Measurements from ENCODE around the gene PODNL1.

Gene PODNL1

DNA sequence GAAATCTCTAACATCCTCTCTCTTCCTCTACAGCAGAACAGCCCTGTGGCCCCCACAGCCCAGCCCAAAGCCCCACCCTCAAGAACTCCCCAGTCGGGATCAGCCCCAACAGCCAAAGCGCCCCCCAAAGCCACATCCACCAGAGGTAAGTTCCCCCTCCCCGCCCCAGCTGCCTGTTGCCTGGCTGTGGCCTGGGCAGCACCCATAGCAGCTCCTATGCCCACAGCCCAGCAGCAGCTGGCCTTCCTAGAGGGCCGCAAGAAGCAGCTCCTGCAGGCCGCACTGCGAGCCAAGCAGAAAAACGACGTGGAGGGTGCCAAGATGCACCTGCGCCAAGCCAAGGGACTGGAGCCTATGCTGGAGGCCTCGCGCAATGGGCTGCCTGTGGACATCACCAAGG is 17.7 kb downstream of the PODNL1 start:
- Histone ChIP-seq H2BK12ac (ENCODE audit: low read length) (no peak overlapping the region), H3K9ac (ENCODE audit: low read depth, low read length, poor library complexity) (no peak overlapping the region), H3K27ac (replicated peaks; ENCODE audit: low read length) (no peak overlapping the region), H2AK5ac (ENCODE audit: low read depth, low read length) (no peak overlapping the region), H3K18ac (ENCODE audit: low read length) (no peak overlapping the region), H2BK120ac (ENCODE audit: low read depth, low read length) (no peak overlapping the region), H3K36me3 (replicated peaks in 1 of 2; ENCODE audit: control insufficient read depth in 2 of 2, insufficient read depth in 2 of 2, low read length in 2 of 2) (peaks cover 43 to 83% of the 10 kb centered on the region in 2 donors), H4K91ac (ENCODE audit: low read depth, low read length, poor library complexity) (no peak overlapping the region), H3K9me3 (replicated peaks in 1 of 2; ENCODE audit: control insufficient read depth in 2 of 2, insufficient read depth in 1 of 2, low read depth in 1 of 2, low read length in 2 of 2) (peaks cover 7 to 12% of the 10 kb centered on the region in 2 donors), H4K8ac (ENCODE audit: low read depth, low read length) (no peak overlapping the region), H2BK5ac (ENCODE audit: low read length) (no peak overlapping the region), H3K4me2 (ENCODE audit: insufficient read depth, low read length, poor library complexity, severe bottlenecking) (no peak overlapping the region), H3K23ac (ENCODE audit: low read depth, low read length, poor library complexity) (peak overlapping the region; percentile 32), H2BK15ac (ENCODE audit: low read length) (no peak overlapping the region), H3K4me1 (ENCODE audit: control insufficient read depth in 2 of 2, insufficient read depth in 1 of 2, low read depth in 1 of 2, low read length in 2 of 2) (no peaks in the 10 kb centered on the region), H3K4ac (ENCODE audit: low read length) (no peak overlapping the region), H3K79me1 (ENCODE audit: low read depth, low read length) (peaks cover 2% of the 10 kb centered on the region), H3K14ac (ENCODE audit: low read length) (no peak overlapping the region), H3K4me3 (ENCODE audit: low read length in 2 of 2) (no peak overlapping the region), H2AFZ (ENCODE audit: low read length) (peak overlapping the region; percentile 45), H3K27me3 (ENCODE audit: control insufficient read depth in 3 of 3, insufficient read depth in 3 of 3, low read depth in 1 of 3, low read length in 3 of 3) (no peaks in the 10 kb centered on the region)
- no peak for DNase-seq (ENCODE audit: low spot score)
- WGBS, 2 donors (ENCODE audit: extremely low coverage in 2 of 2, insufficient read length in 2 of 2, insufficient replicate concordance in 1 of 2): no CpG with 5 or more reads among the region's 11 CpGs

DNA sequence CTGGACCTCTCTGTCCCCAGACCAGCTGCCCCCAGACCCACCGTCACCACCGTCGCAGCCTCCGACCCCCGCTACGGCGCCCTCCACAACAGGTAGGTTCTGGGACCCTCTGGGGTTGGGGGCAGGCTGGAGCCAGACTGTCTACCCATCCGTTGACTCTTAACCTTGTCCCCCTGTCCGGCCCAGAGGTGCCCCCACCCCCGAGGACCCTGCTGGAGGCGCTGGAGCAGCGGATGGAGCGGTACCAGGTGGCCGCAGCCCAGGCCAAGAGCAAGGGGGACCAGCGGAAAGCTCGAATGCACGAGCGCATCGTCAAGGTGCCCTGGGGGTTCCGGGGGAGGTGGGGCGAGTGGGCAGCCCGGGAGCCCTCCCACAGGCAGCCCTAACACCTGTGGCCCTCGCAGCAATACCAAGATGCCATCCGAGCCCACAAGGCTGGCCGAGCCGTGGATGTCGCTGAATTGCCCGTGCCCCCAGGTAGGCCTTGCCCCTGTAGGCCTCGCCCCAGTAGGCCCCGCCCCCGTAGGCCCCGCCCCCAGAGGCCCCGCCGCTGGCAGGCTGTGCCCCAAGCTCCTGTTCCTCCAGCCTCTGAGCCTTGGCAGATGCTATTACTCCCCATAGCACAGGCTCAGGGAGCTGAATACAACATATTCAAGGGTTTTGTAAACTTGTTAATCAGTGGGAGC is 19.3 kb downstream of the PODNL1 start:
- H3K18ac ChIP-seq (ENCODE audit: low read length): no peak overlapping the region
- H2BK120ac ChIP-seq (ENCODE audit: low read depth, low read length): no peak overlapping the region
- H4K8ac ChIP-seq (ENCODE audit: low read depth, low read length): no peak overlapping the region
- peaks cover 2% of the 10 kb centered on the region for H3K79me1 ChIP-seq (ENCODE audit: low read depth, low read length)
- no peak overlapping the region for H3K4me3 ChIP-seq (ENCODE audit: low read length in 2 of 2)
- no CpG with 5 or more reads among the region's 34 CpGs for WGBS, 2 donors (ENCODE audit: extremely low coverage in 2 of 2, insufficient read length in 2 of 2, insufficient replicate concordance in 1 of 2)
- H3K4me1 ChIP-seq (ENCODE audit: control insufficient read depth in 2 of 2, insufficient read depth in 1 of 2, low read depth in 1 of 2, low read length in 2 of 2): no peaks in the 10 kb centered on the region
- no peak overlapping the region for H2AK5ac ChIP-seq (ENCODE audit: low read depth, low read length)
- H2BK15ac ChIP-seq (ENCODE audit: low read length): no peak overlapping the region
- H3K36me3 ChIP-seq (replicated peaks in 1 of 2; ENCODE audit: control insufficient read depth in 2 of 2, insufficient read depth in 2 of 2, low read length in 2 of 2): peaks cover 40 to 81% of the 10 kb centered on the region in 2 donors
- no peak overlapping the region for H3K27ac ChIP-seq (replicated peaks; ENCODE audit: low read length)
- H3K9ac ChIP-seq (ENCODE audit: low read depth, low read length, poor library complexity): peak overlapping the region; percentile 21
- no peak overlapping the region for H2BK12ac ChIP-seq (ENCODE audit: low read length)
- peak overlapping the region; percentile 39 for H2BK5ac ChIP-seq (ENCODE audit: low read length)
- H4K91ac ChIP-seq (ENCODE audit: low read depth, low read length, poor library complexity): no peak overlapping the region
- DNase-seq (ENCODE audit: low spot score): no peak
- H3K27me3 ChIP-seq (ENCODE audit: control insufficient read depth in 3 of 3, insufficient read depth in 3 of 3, low read depth in 1 of 3, low read length in 3 of 3): no peaks in the 10 kb centered on the region
- H3K9me3 ChIP-seq (replicated peaks in 1 of 2; ENCODE audit: control insufficient read depth in 2 of 2, insufficient read depth in 1 of 2, low read depth in 1 of 2, low read length in 2 of 2): peaks cover 7 to 12% of the 10 kb centered on the region in 2 donors
- H3K23ac ChIP-seq (ENCODE audit: low read depth, low read length, poor library complexity): peak overlapping the region; percentile 43
- no peak overlapping the region for H2AFZ ChIP-seq (ENCODE audit: low read length)
- no peak overlapping the region for H3K4me2 ChIP-seq (ENCODE audit: insufficient read depth, low read length, poor library complexity, severe bottlenecking)
- H3K4ac ChIP-seq (ENCODE audit: low read length): no peak overlapping the region
- H3K14ac ChIP-seq (ENCODE audit: low read length): no peak overlapping the region

DNA sequence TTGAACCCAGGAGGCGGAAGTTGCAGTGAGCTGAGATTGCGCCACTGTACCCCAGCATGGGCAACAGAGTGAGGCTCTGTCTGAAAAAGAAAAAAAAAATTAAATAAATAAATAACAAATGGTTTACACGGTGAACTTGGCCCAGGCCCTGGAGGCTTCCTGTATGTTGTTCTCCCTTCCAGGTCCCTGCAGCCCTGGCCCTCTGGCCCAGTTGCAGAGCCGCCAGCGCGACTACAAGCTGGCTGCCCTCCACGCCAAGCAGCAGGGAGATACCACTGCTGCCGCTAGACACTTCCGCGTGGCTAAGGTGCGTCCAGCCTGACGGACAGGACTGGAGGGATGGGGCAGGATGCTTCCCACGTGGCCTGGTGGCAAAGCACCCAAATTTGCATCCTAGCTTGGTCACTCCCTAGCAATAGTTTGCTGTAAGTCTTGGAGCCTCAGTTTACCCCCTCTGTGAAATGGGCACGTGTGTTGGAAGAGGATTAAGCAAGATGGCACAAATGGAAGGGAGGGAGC is 20.3 kb downstream of the PODNL1 start:
- H2BK120ac ChIP-seq (ENCODE audit: low read depth, low read length): no peak overlapping the region
- H2BK15ac ChIP-seq (ENCODE audit: low read length): no peak overlapping the region
- WGBS, 2 donors (ENCODE audit: extremely low coverage in 2 of 2, insufficient read length in 2 of 2, insufficient replicate concordance in 1 of 2): no CpG with 5 or more reads among the region's 14 CpGs

DNA sequence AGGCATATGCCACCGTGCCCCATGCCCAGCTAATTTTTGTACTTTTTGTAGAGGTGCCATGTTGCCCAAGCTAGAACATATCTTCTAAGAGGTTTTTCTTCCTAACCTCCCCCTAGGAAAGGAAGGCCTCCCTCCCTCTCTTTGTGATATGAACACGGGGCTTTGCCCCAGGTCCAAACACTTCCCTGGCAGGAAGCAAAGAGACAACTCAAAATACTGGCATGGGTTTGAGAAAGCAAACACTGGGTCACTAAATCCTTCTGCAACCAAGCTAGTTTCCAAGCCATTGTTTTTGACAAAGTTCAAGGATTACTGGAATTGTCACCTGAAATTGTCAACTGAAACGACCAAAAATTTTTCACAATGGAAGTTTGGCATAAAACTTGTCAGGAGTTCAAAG is 23.4 kb downstream of the PODNL1 start:
- Histone ChIP-seq H3K4ac (ENCODE audit: low read length) (no peak overlapping the region), H3K27me3 (ENCODE audit: control insufficient read depth in 3 of 3, insufficient read depth in 3 of 3, low read depth in 1 of 3, low read length in 3 of 3) (no peaks in the 10 kb centered on the region), H2BK5ac (ENCODE audit: low read length) (no peak overlapping the region), H2AK5ac (ENCODE audit: low read depth, low read length) (no peak overlapping the region), H3K9me3 (replicated peaks in 1 of 2; ENCODE audit: control insufficient read depth in 2 of 2, insufficient read depth in 1 of 2, low read depth in 1 of 2, low read length in 2 of 2) (peaks cover 0 to 2% of the 10 kb centered on the region in 2 donors), H4K91ac (ENCODE audit: low read depth, low read length, poor library complexity) (no peak overlapping the region), H2BK120ac (ENCODE audit: low read depth, low read length) (no peak overlapping the region), H3K4me2 (ENCODE audit: insufficient read depth, low read length, poor library complexity, severe bottlenecking) (no peak overlapping the region), H3K23ac (ENCODE audit: low read depth, low read length, poor library complexity) (no peak overlapping the region), H2AFZ (ENCODE audit: low read length) (no peak overlapping the region), H3K14ac (ENCODE audit: low read length) (no peak overlapping the region), H4K8ac (ENCODE audit: low read depth, low read length) (no peak overlapping the region), H3K36me3 (replicated peaks in 1 of 2; ENCODE audit: control insufficient read depth in 2 of 2, insufficient read depth in 2 of 2, low read length in 2 of 2) (peaks cover 30 to 75% of the 10 kb centered on the region in 2 donors), H3K4me3 (ENCODE audit: low read length in 2 of 2) (no peak overlapping the region), H3K27ac (replicated peaks; ENCODE audit: low read length) (no peak overlapping the region), H2BK15ac (ENCODE audit: low read length) (no peak overlapping the region), H3K9ac (ENCODE audit: low read depth, low read length, poor library complexity) (no peak overlapping the region), H3K18ac (ENCODE audit: low read length) (no peak overlapping the region), H2BK12ac (ENCODE audit: low read length) (no peak overlapping the region), H3K79me1 (ENCODE audit: low read depth, low read length) (peaks cover 3% of the 10 kb centered on the region), H3K4me1 (ENCODE audit: control insufficient read depth in 2 of 2, insufficient read depth in 1 of 2, low read depth in 1 of 2, low read length in 2 of 2) (no peaks in the 10 kb centered on the region)
- WGBS, 2 donors (ENCODE audit: extremely low coverage in 2 of 2, insufficient read length in 2 of 2, insufficient replicate concordance in 1 of 2): no CpG with 5 or more reads among the region's 3 CpGs
- DNase-seq (ENCODE audit: low spot score): no peak

More for the DNA sequence above, 20.3 kb downstream of the PODNL1 start:
- H3K9ac ChIP-seq (ENCODE audit: low read depth, low read length, poor library complexity): peak overlapping the region; percentile 50
- H3K4me1 ChIP-seq (ENCODE audit: control insufficient read depth in 2 of 2, insufficient read depth in 1 of 2, low read depth in 1 of 2, low read length in 2 of 2): no peaks in the 10 kb centered on the region
- H3K9me3 ChIP-seq (replicated peaks in 1 of 2; ENCODE audit: control insufficient read depth in 2 of 2, insufficient read depth in 1 of 2, low read depth in 1 of 2, low read length in 2 of 2): peaks cover 7 to 12% of the 10 kb centered on the region in 2 donors
- no peak overlapping the region for H3K18ac ChIP-seq (ENCODE audit: low read length)
- no peak overlapping the region for H3K4ac ChIP-seq (ENCODE audit: low read length)
- no peak overlapping the region for H2BK12ac ChIP-seq (ENCODE audit: low read length)
- no peak overlapping the region for H2BK5ac ChIP-seq (ENCODE audit: low read length)
- H3K79me1 ChIP-seq (ENCODE audit: low read depth, low read length): peaks cover 1% of the 10 kb centered on the region
- H3K4me2 ChIP-seq (ENCODE audit: insufficient read depth, low read length, poor library complexity, severe bottlenecking): no peak overlapping the region
- peak overlapping the region; percentile 22 for H3K23ac ChIP-seq (ENCODE audit: low read depth, low read length, poor library complexity)
- no peak for DNase-seq (ENCODE audit: low spot score)
- H3K27me3 ChIP-seq (ENCODE audit: control insufficient read depth in 3 of 3, insufficient read depth in 3 of 3, low read depth in 1 of 3, low read length in 3 of 3): no peaks in the 10 kb centered on the region
- no peak overlapping the region for H2AK5ac ChIP-seq (ENCODE audit: low read depth, low read length)
- peak overlapping the region in 1 of 2 donors; percentile 70 for H3K4me3 ChIP-seq (ENCODE audit: low read length in 2 of 2)
- no peak overlapping the region for H4K91ac ChIP-seq (ENCODE audit: low read depth, low read length, poor library complexity)
- H3K36me3 ChIP-seq (replicated peaks in 1 of 2; ENCODE audit: control insufficient read depth in 2 of 2, insufficient read depth in 2 of 2, low read length in 2 of 2): peaks cover 37 to 81% of the 10 kb centered on the region in 2 donors
- H3K27ac ChIP-seq (replicated peaks; ENCODE audit: low read length): no peak overlapping the region
- H4K8ac ChIP-seq (ENCODE audit: low read depth, low read length): no peak overlapping the region
- H2AFZ ChIP-seq (ENCODE audit: low read length): no peak overlapping the region
- no peak overlapping the region for H3K14ac ChIP-seq (ENCODE audit: low read length)
